Measurements from ENCODE around the gene KLHL29. TPM values are rescaled to one million over a fixed set of nuclear protein-coding genes. Genes with fewer than 3 reads are reported as not detected.

Gene KLHL29
- total and polyA plus RNA-seq, 2 donors (not counting 3 experiments of a cell fraction or from before 2014, with no cell fraction given): 4.6 to 12.7 TPM

GRCh38 chr2:23694058-23695045 lies 309.4 kb downstream of the KLHL29 start:
- intact Hi-C loops (cut with micrococcal nuclease): no loop called here
- no TSS peak for BruUV-seq (replicated peaks)
- dilution Hi-C loops (cut with MboI; ENCODE audit: extremely low pct_ligation_motif_present, low sequenced_read_pairs): no loop called here
- no peaks in the 10 kb centered on the region for H4K20me1 ChIP-seq (replicated peaks; ENCODE audit: control insufficient read depth, extremely low read depth, insufficient read depth, low read length)
- no peak overlapping the region for H3K4me2 ChIP-seq (ENCODE audit: insufficient read depth, low read length)
- H3K4me1 ChIP-seq (ENCODE audit: control insufficient read depth, extremely low read depth, insufficient read depth, low read length): no peaks in the 10 kb centered on the region
- DNase-seq (ENCODE audit: low read depth, low spot score): no peak
- no peak overlapping the region for H3K4me3 ChIP-seq (replicated peaks in 1 of 3; ENCODE audit: insufficient read depth in 1 of 3, low read depth in 1 of 3, low read length in 3 of 3)
- no peak overlapping the region for H3K27ac ChIP-seq (ENCODE audit: insufficient read depth, low read depth, low read length)
- ChIA-PET CTCF (interaction anchor here (1.5 kb wide), 1 partner anchor 70 kb away, joined by 4 read pairs; no protein-coding TSS in a partner anchor), POLR2A (no interaction called here)
- H3K79me2 ChIP-seq (ENCODE audit: control insufficient read depth, insufficient read depth, low read length): no peaks in the 10 kb centered on the region
- no peaks in the 10 kb centered on the region for H3K9me3 ChIP-seq (replicated peaks; ENCODE audit: control insufficient read depth, insufficient read depth, low read length)
- no peak for FAIRE-seq
- TF ChIP-seq CTCF (IDR thresholded peaks at IDR 0.05; ENCODE audit: extremely low read depth in 1 of 2, insufficient read depth in 1 of 2, low read depth in 1 of 2, low read length in 2 of 2) (no peak), POLR2AphosphoS5 (IDR thresholded peaks at IDR 0.05; ENCODE audit: insufficient read depth, low read depth, low read length) (no peak), EZH2 (IDR thresholded peaks at IDR 0.05; ENCODE audit: borderline replicate concordance, low read depth, low read length, severe bottlenecking) (no peak), MYC (IDR thresholded peaks at IDR 0.05; ENCODE audit: low read depth, low read length) (no peak), POLR2A (IDR thresholded peaks at IDR 0.05; ENCODE audit: low read depth, low read length) (no peak), MAX (IDR thresholded peaks at IDR 0.05; ENCODE audit: insufficient read depth, insufficient read length) (no peak), JUN (IDR thresholded peaks at IDR 0.05; ENCODE audit: borderline replicate concordance, insufficient read depth, insufficient read length, low read depth) (no peak), FOS (IDR thresholded peaks at IDR 0.05; ENCODE audit: borderline replicate concordance, insufficient read depth, low read length) (no peak), GATA2 (IDR thresholded peaks at IDR 0.05; ENCODE audit: insufficient read depth, insufficient read length, low read depth, low read length) (no peak)
- H2AFZ ChIP-seq (ENCODE audit: low read depth, low read length): no peak overlapping the region
- H3K9me1 ChIP-seq (replicated peaks; ENCODE audit: control insufficient read depth, extremely low read depth, insufficient read depth, low read length): no peaks in the 10 kb centered on the region
- no peaks in the 10 kb centered on the region for H3K27me3 ChIP-seq (ENCODE audit: control insufficient read depth in 2 of 2, insufficient read depth in 2 of 2, low read length in 2 of 2)
- no peak overlapping the region for H3K9ac ChIP-seq (replicated peaks; ENCODE audit: extremely low read depth, insufficient read depth, low read length)
- H3K36me3 ChIP-seq (ENCODE audit: control insufficient read depth in 2 of 2, extremely low read depth in 1 of 2, insufficient read depth in 2 of 2, low read length in 2 of 2): peaks cover 0 to 3% of the 10 kb centered on the region in 2 experiments

Measured in endothelial cell of umbilical vein (primary cell).